HG03060 (cell line): Measurements from ENCODE around the gene BZW2.
"Not testable (repeated sequence)": the region's sequence is repeated elsewhere in the genome, so short reads cannot be mapped to it uniquely, and the experiment has no call there.

Experiments used
- ATAC-seq: cut with Tn5 transposase; IDR thresholded peaks from one replicate; pipeline ENCODE4 v1.9.1; 2021; ENCODE audit warnings: low read depth, moderate number of reproducible peaks; ENCODE audit not compliant: unreplicated experiment

The BZW2 gene

GRCh38 chr7:16670021-16670420 lies 24.0 kb downstream of the BZW2 start:
- no peak for ATAC-seq

- no peak for ATAC-seq
Observed at GRCh38 chr7:16670731-16671344, 24.9 kb downstream of the BZW2 start.

- ATAC-seq, result no peak
Observed at GRCh38 chr7:16671811-16672210, 25.8 kb downstream of the BZW2 start.

- ATAC-seq, result no peak
Observed at GRCh38 chr7:16675277-16675676, 29.3 kb downstream of the BZW2 start.

GRCh38 chr7:16677978-16678494 lies 32.1 kb downstream of the BZW2 start:
- ATAC-seq, result no peak

GRCh38 chr7:16678645-16679566 lies 32.9 kb downstream of the BZW2 start:
- not testable (repeated sequence) for ATAC-seq

- ATAC-seq, result no peak
Observed at GRCh38 chr7:16684935-16685334, 39.0 kb downstream of the BZW2 start.

GRCh38 chr7:16685535-16685934 lies 39.6 kb downstream of the BZW2 start:
- ATAC-seq, result no peak

- no peak for ATAC-seq
Observed at GRCh38 chr7:16688249-16688648, 42.3 kb downstream of the BZW2 start.

- no peak for ATAC-seq
Observed at GRCh38 chr7:16691241-16691640, 45.3 kb downstream of the BZW2 start.

GRCh38 chr7:16693601-16694318 lies 47.8 kb downstream of the BZW2 start:
- ATAC-seq, result no peak

- ATAC-seq, result no peak
Observed at GRCh38 chr7:16694806-16695205, 48.8 kb downstream of the BZW2 start.

- ATAC-seq, result no peak
Observed at GRCh38 chr7:16695621-16696237, 49.7 kb downstream of the BZW2 start.

GRCh38 chr7:16697507-16698199 lies 51.7 kb downstream of the BZW2 start:
- ATAC-seq, result no peak

- ATAC-seq, result no peak
Observed at GRCh38 chr7:16698200-16698905, 52.4 kb downstream of the BZW2 start.

GRCh38 chr7:16702441-16702840 lies 56.5 kb downstream of the BZW2 start:
- no peak for ATAC-seq

GRCh38 chr7:16708511-16708910 lies 62.5 kb downstream of the BZW2 start:
- ATAC-seq, result no peak

GRCh38 chr7:16708980-16709379 lies 63.0 kb downstream of the BZW2 start:
- ATAC-seq, result no peak

GRCh38 chr7:16710651-16711050 lies 64.7 kb downstream of the BZW2 start:
- ATAC-seq, result no peak
